ENCODE measurements around the gene TRIM25.

DNA sequence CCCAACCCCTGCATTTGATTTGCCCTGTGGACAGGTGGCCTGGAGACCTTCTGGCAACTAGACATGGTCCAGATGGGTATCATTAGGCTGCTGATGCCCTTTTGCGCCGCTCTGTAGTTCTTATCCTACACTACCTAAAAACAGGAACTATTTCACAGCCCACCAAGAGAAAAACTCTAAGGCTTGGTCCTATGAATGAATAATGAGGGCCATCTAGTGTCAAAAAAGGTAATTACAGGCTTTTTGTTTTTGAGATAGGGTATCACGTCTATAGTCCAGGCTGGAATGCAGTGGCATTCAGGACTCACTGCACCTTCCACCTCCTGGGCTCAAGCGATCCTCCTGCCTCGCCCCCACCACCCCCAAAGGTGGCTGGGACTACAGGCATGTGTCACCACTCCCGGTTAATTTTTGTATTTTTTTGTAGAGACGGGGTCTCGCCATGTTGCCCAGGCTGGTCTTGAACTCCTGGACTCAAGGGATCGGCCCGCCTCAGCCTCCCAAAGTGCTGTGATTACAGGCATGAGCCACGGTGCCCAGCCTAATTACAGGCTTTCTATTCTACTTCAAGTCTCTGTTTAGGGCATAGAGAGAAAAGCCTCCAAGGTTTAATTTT lies 26.1 kb upstream of the TRIM25 start:
- TF ChIP-seq HDGF (IDR thresholded peaks at IDR 0.05; ENCODE audit: borderline replicate concordance), result no peak
- no peak for TF ChIP-seq CTBP1 (IDR thresholded peaks at IDR 0.05; ENCODE audit: borderline replicate concordance)
- TF ChIP-seq FOXK2 (IDR thresholded peaks at IDR 0.05), result no peak

Data from HEK293T (cell line).